GM13976 (cell line): Measurements from ENCODE around the gene MSI2.
"Not testable (repeated sequence)": the region's sequence is repeated elsewhere in the genome, so short reads cannot be mapped to it uniquely, and the experiment has no call there.

Experiments used
- DNase-seq: peaks from one replicate; pipeline ENCODE4 v3.0.0; 2012; ENCODE audit warnings: low spot score
- in situ Hi-C: fragments of 300-500 bp; cut with MboI; formaldehyde crosslinking; loops from one replicate; pipeline ENCODE4 v1.12.0; 2022; ENCODE audit warnings: low sequenced_read_pairs, mixed read lengths, inconsistent platforms; ENCODE audit not compliant: unreplicated experiment
- TF ChIP-seq, protein P1 (sequence below): IDR thresholded peaks from 2 replicates; pipeline ENCODE4 v1.5.1; 2012; ENCODE audit warnings: borderline replicate concordance, mild to moderate bottlenecking; ENCODE audit not compliant: insufficient read depth; ENCODE audit errors: extremely low read depth, missing control alignments, control extremely low read depth

Gene MSI2

DNA sequence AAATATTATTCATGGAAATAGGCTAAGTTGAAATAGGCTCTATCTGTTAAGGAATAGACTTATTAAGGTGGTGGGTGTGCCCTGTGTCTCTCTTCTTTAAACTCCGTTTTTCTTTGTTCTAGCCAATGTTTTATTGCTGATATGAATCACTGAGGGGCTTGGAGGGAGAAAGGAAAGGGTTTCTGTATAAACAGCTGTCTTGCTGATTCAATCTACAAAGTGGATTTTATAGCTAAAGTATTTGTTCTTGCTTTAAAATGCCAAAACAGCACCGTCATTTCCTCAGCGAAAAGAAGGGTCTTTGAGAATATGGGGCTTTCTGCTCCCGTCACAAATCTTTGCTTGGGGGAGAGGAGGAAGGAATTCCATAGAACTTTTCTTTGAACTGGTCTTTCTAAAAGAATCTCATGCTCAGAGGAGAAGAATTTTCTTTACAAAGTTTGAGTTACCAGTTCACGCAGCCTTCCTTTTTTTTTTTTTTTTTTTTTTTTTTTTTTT lies 39.3 kb downstream of the MSI2 start:
- TF ChIP-seq, protein P1, sequence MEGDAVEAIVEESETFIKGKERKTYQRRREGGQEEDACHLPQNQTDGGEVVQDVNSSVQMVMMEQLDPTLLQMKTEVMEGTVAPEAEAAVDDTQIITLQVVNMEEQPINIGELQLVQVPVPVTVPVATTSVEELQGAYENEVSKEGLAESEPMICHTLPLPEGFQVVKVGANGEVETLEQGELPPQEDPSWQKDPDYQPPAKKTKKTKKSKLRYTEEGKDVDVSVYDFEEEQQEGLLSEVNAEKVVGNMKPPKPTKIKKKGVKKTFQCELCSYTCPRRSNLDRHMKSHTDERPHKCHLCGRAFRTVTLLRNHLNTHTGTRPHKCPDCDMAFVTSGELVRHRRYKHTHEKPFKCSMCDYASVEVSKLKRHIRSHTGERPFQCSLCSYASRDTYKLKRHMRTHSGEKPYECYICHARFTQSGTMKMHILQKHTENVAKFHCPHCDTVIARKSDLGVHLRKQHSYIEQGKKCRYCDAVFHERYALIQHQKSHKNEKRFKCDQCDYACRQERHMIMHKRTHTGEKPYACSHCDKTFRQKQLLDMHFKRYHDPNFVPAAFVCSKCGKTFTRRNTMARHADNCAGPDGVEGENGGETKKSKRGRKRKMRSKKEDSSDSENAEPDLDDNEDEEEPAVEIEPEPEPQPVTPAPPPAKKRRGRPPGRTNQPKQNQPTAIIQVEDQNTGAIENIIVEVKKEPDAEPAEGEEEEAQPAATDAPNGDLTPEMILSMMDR = no peak
- no peak for DNase-seq
- in situ Hi-C loops = no loop called here

DNA sequence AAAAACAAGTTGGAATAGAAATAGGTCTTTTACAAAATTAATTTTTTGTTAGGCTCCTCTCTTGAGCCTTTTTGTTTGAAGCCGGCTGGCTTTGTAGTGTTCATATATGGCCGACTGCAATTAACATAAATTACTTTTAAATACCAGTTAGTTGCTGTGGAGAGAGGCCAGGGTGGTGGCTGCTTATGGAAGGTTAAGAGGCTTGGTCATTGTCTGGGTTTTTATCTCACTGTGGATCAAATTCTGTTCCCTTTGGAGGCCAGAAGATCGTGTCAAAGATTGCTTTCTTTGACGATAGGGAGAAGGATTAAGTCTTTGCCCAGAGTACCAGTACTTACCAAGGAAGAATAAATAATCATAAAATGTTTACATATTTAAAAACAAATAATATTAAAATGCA lies 39.9 kb downstream of the MSI2 start:
- in situ Hi-C loops = no loop called here
- TF ChIP-seq, protein P1 = no peak
- DNase-seq = no peak

DNA sequence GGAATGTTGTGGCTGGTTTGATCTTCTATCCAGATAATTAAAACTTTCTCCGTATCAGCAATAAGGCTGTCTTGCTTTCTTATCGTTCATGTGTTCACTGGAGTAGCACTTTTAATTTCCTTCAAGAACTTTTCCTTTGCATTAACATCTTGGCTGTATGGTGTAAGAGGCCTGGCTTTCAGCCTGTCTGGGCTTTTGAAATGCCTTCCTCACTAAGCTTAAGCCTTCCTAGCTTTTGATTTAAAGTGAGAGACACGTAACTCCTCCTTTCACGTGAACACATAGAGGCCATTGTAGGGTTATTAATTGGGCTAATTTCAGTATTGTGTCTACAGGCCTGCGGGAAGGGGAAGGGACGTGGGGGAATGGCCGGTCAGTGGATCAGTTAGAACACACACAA lies 42.9 kb downstream of the MSI2 start:
- TF ChIP-seq, protein P1 = no peak
- in situ Hi-C loops = no loop called here

DNA sequence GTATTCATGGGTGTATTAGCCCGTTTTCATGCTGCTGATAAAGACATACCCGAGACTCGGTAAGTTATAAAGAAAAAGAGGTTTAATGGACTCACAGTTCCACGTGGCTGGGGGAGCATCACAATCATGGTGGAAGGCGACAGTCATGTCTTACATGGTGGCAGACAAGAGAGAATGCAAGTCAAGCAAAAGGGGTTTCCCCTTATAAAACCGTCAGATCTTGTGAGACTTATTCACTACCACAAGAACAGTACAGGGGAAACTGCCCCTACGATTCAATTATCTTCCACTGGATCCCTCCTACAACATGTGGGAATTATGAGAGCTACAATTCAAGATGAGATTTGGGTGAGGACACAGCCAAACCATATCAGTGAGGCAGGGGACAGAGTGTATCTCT lies 44.3 kb downstream of the MSI2 start:
- in situ Hi-C loops, DNase-seq: not testable (repeated sequence)

More for the DNA sequence above, 42.9 kb downstream of the MSI2 start:
- DNase-seq = no peak

DNA sequence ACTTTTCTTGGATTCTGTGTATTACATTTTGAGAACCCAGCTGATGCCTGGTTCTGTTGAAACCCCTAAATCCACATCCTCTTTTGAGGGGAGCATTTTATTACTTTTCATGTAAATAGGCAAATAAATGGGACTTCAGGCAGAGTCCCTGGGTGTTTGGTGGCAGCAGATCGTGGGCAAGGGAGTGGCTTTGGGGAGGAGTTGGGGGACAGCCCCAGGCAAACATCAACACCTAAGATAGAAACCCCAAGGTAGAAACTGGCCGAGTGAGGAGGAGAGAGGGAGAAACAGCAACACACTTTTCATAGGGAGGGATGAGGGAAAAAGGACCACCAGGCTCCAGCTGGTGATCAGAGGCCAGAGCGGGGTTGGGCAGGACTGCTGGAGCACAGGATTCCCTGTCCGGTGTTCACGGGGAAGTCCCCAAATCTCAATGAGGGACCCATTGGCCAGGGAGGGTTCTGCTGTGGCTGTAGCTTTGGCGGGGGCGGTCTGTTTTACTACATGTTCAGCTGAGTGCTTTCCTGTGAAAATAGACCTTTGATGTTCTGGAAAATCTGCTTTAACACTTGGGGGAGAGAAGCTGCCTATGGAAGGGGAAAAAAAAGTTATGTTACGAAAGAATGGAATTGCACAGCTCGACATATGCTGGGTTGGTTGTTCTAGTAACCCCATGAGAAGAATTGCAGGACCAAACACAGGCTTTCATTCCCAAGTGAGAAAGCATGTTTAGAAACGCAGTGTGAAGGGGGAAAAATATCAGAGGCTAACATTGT lies 46.6 kb downstream of the MSI2 start:
- TF ChIP-seq, protein P1 = no peak
- in situ Hi-C loops = no loop called here
- DNase-seq = no peak

DNA sequence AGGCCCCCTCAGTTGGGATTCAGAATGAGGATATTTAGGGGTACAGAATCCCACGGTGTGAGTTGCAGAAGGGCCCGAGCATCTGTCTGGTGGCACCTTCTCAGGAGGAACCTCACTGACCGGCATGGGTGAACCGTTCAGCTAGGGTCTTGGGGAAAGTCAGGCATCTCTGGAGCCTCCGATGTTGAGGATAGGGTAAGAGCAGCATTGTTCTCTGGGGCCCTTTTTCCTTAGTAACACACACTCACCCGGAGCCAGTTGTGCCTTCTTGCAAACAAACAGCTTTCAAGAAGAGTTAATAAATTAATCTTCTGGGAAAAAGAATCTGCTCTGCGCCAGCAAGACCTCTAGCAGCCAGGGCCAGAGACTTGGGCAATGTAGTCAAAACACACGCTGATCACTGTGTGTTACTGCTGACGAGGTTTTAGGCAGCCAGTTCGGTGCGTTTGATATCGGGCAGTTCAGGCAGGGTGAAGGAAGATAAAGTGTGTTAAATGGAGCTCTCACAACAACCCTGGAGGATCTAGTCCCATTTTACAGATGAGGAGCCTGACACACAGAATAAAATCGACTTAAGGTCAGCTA lies 48.9 kb downstream of the MSI2 start:
- TF ChIP-seq, protein P1 = no peak
- in situ Hi-C loops = no loop called here
- DNase-seq = no peak

DNA sequence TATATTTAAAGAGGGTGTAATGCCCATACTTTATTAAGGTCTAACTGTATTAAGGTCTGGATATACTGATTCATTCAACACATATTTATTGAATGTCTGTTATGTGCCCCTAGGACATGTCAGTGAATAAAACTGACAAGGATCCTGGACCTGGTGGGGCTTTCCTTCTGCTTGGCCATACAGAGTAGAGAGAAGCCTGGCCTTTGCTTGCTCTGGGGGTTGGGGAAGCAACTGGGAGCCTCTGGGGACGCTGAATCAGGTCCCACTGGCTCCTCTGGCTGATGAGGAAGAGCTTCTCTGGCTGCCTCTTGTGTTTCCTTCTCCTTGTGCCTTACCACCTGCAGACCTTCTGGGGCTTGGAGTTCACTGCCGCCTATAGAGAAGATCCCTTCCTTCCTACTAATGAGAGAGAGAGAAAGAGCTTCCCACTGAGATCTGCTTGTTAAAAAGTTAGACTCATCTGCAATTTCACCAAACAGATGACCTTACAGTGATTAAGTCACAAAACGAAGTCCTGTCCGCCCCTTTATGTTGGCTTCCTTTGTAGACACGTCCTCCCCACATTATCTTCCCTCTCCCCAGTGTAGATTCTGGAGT lies 49.7 kb downstream of the MSI2 start:
- no peak for DNase-seq
- TF ChIP-seq, protein P1 = no peak
- in situ Hi-C loops = no loop called here
